Measurements from ENCODE around the gene TMEM130.

Gene TMEM130

GRCh38 chr7:98816967-98817710 lies 52.7 kb downstream of the TMEM130 start:
- Mint-ChIP-seq H3K4me3 (no peak overlapping the region), H3K27ac (no peak overlapping the region), H3K4me1 (ENCODE audit: low read depth) (no peaks in the 10 kb centered on the region), H3K36me3 (ENCODE audit: low read depth) (no peaks in the 10 kb centered on the region), H3K9me3 (no peaks in the 10 kb centered on the region), H3K27me3 (ENCODE audit: low read depth) (no peaks in the 10 kb centered on the region)

- no peaks in the 10 kb centered on the region for H3K4me1 Mint-ChIP-seq (ENCODE audit: low read depth)
- H3K27me3 Mint-ChIP-seq (ENCODE audit: low read depth): no peaks in the 10 kb centered on the region
- no peak overlapping the region for H3K27ac Mint-ChIP-seq
- H3K36me3 Mint-ChIP-seq (ENCODE audit: low read depth): no peaks in the 10 kb centered on the region
- H3K4me3 Mint-ChIP-seq: no peak overlapping the region
- H3K9me3 Mint-ChIP-seq: peaks cover 2% of the 10 kb centered on the region
Observed at GRCh38 chr7:98816241-98816640, 53.6 kb downstream of the TMEM130 start.

GRCh38 chr7:98815313-98815712 lies 54.5 kb downstream of the TMEM130 start:
- H3K27ac Mint-ChIP-seq: no peak overlapping the region
- no peaks in the 10 kb centered on the region for H3K36me3 Mint-ChIP-seq (ENCODE audit: low read depth)
- no peaks in the 10 kb centered on the region for H3K4me1 Mint-ChIP-seq (ENCODE audit: low read depth)
- no peak overlapping the region for H3K4me3 Mint-ChIP-seq
- H3K9me3 Mint-ChIP-seq: peaks cover 10% of the 10 kb centered on the region
- H3K27me3 Mint-ChIP-seq (ENCODE audit: low read depth): no peaks in the 10 kb centered on the region

GRCh38 chr7:98811299-98811698 lies 58.5 kb downstream of the TMEM130 start:
- no peaks in the 10 kb centered on the region for H3K27me3 Mint-ChIP-seq (ENCODE audit: low read depth)
- H3K4me1 Mint-ChIP-seq (ENCODE audit: low read depth): no peaks in the 10 kb centered on the region
- H3K4me3 Mint-ChIP-seq: no peak overlapping the region
- peaks cover 10% of the 10 kb centered on the region for H3K9me3 Mint-ChIP-seq
- no peaks in the 10 kb centered on the region for H3K36me3 Mint-ChIP-seq (ENCODE audit: low read depth)
- no peak overlapping the region for H3K27ac Mint-ChIP-seq

GRCh38 chr7:98810153-98810802 lies 59.5 kb downstream of the TMEM130 start:
- Mint-ChIP-seq H3K4me3 (no peak overlapping the region), H3K36me3 (ENCODE audit: low read depth) (no peaks in the 10 kb centered on the region)

GRCh38 chr7:98808751-98809460 lies 60.9 kb downstream of the TMEM130 start:
- H3K36me3 Mint-ChIP-seq (ENCODE audit: low read depth): no peaks in the 10 kb centered on the region
- no peaks in the 10 kb centered on the region for H3K27me3 Mint-ChIP-seq (ENCODE audit: low read depth)
- no peak overlapping the region for H3K27ac Mint-ChIP-seq
- H3K4me3 Mint-ChIP-seq: no peak overlapping the region
- peaks cover 10% of the 10 kb centered on the region for H3K9me3 Mint-ChIP-seq
- no peaks in the 10 kb centered on the region for H3K4me1 Mint-ChIP-seq (ENCODE audit: low read depth)

More at GRCh38 chr7:98810153-98810802, 59.5 kb downstream of the TMEM130 start:
- H3K4me1 Mint-ChIP-seq (ENCODE audit: low read depth): no peaks in the 10 kb centered on the region
- peaks cover 10% of the 10 kb centered on the region for H3K9me3 Mint-ChIP-seq
- H3K27ac Mint-ChIP-seq: peak overlapping the region; percentile 9
- H3K27me3 Mint-ChIP-seq (ENCODE audit: low read depth): no peaks in the 10 kb centered on the region

GRCh38 chr7:98807068-98808048 lies 62.5 kb downstream of the TMEM130 start:
- Mint-ChIP-seq H3K27ac (no peak overlapping the region), H3K36me3 (ENCODE audit: low read depth) (no peaks in the 10 kb centered on the region), H3K27me3 (ENCODE audit: low read depth) (no peaks in the 10 kb centered on the region), H3K9me3 (peaks cover 10% of the 10 kb centered on the region), H3K4me1 (ENCODE audit: low read depth) (no peaks in the 10 kb centered on the region), H3K4me3 (no peak overlapping the region)

- no peaks in the 10 kb centered on the region for H3K4me1 Mint-ChIP-seq (ENCODE audit: low read depth)
- no peak overlapping the region for H3K27ac Mint-ChIP-seq
- H3K9me3 Mint-ChIP-seq: peaks cover 8% of the 10 kb centered on the region
- H3K4me3 Mint-ChIP-seq: no peak overlapping the region
- no peaks in the 10 kb centered on the region for H3K27me3 Mint-ChIP-seq (ENCODE audit: low read depth)
- H3K36me3 Mint-ChIP-seq (ENCODE audit: low read depth): no peaks in the 10 kb centered on the region
Observed at GRCh38 chr7:98805956-98806838, 63.6 kb downstream of the TMEM130 start.

GRCh38 chr7:98802781-98803110 lies 67.1 kb downstream of the TMEM130 start:
- Mint-ChIP-seq H3K4me1 (ENCODE audit: low read depth) (no peaks in the 10 kb centered on the region), H3K27me3 (ENCODE audit: low read depth) (no peaks in the 10 kb centered on the region), H3K4me3 (no peak overlapping the region), H3K9me3 (peaks cover 9% of the 10 kb centered on the region), H3K27ac (no peak overlapping the region), H3K36me3 (ENCODE audit: low read depth) (no peaks in the 10 kb centered on the region)

GRCh38 chr7:98802088-98802780 lies 67.6 kb downstream of the TMEM130 start:
- Mint-ChIP-seq H3K9me3 (peaks cover 9% of the 10 kb centered on the region), H3K36me3 (ENCODE audit: low read depth) (no peaks in the 10 kb centered on the region), H3K4me1 (ENCODE audit: low read depth) (no peaks in the 10 kb centered on the region), H3K27ac (no peak overlapping the region), H3K4me3 (no peak overlapping the region), H3K27me3 (ENCODE audit: low read depth) (no peaks in the 10 kb centered on the region)

- Mint-ChIP-seq H3K4me1 (ENCODE audit: low read depth) (peaks cover 4% of the 10 kb centered on the region), H3K36me3 (ENCODE audit: low read depth) (no peaks in the 10 kb centered on the region), H3K27ac (no peak overlapping the region), H3K27me3 (ENCODE audit: low read depth) (no peaks in the 10 kb centered on the region), H3K9me3 (peaks cover 9% of the 10 kb centered on the region), H3K4me3 (no peak overlapping the region)
Observed at GRCh38 chr7:98800996-98801395, 68.8 kb downstream of the TMEM130 start.

- no peaks in the 10 kb centered on the region for H3K36me3 Mint-ChIP-seq (ENCODE audit: low read depth)
- H3K27ac Mint-ChIP-seq: no peak overlapping the region
- no peak overlapping the region for H3K4me3 Mint-ChIP-seq
- peaks cover 13% of the 10 kb centered on the region for H3K9me3 Mint-ChIP-seq
- no peaks in the 10 kb centered on the region for H3K27me3 Mint-ChIP-seq (ENCODE audit: low read depth)
- peaks cover 4% of the 10 kb centered on the region for H3K4me1 Mint-ChIP-seq (ENCODE audit: low read depth)
Observed at GRCh38 chr7:98797150-98797549, 72.7 kb downstream of the TMEM130 start.

Data from T-helper 1 cell treated with Interleukin-12 subunit alpha and Interleukin-12 subunit beta and Interleukin-4 antibody, amounts not matched to agents 30 μg/mL and 1 μg/mL, for 36 hours (primary cell).